Right ventricle myocardium superior (tissue), 1 donor: ENCODE data around the gene TEX19. TPM values are rescaled to one million over a fixed set of nuclear protein-coding genes. Genes with fewer than 3 reads are reported as not detected.
A peak's percentile ranks its signal among the peaks of the same experiment; 100 is the strongest.
"Not testable (repeated sequence)": the region's sequence is repeated elsewhere in the genome, so short reads cannot be mapped to it uniquely, and the experiment has no call there.

ENCODE experiments used
- ATAC-seq: fragments of 200-7000 bp; cut with Tn5 transposase; one replicate; pipeline ENCODE4 v1.9.1; 2020; ENCODE audit warnings: mild to moderate bottlenecking; ENCODE audit not compliant: poor library complexity
- DNase-seq: peaks from one replicate; pipeline ENCODE4 v3.0.0-alpha.2; 2020
- intact Hi-C: fragments of 100-400 bp; cut with DNase I; formaldehyde crosslinking; loops from one replicate; pipeline ENCODE4 v1.11.2; 2022
- total RNA-seq: library from RNA; stranded (reverse); fragmentation: NEBNext Ultra II Directional; extraction: Animal tissue kit (Norgen Biotek cat#: 25700); gene quantifications from one replicate; pipeline ENCODE4 v1.2.1, GENCODE V29; 2021
- donor health status: DM: no; HTN: yes; CAD: no; lungs with severe emphysema.

Gene TEX19
- total RNA-seq, 1 donor from 2014 or later, result not detected

DNA sequence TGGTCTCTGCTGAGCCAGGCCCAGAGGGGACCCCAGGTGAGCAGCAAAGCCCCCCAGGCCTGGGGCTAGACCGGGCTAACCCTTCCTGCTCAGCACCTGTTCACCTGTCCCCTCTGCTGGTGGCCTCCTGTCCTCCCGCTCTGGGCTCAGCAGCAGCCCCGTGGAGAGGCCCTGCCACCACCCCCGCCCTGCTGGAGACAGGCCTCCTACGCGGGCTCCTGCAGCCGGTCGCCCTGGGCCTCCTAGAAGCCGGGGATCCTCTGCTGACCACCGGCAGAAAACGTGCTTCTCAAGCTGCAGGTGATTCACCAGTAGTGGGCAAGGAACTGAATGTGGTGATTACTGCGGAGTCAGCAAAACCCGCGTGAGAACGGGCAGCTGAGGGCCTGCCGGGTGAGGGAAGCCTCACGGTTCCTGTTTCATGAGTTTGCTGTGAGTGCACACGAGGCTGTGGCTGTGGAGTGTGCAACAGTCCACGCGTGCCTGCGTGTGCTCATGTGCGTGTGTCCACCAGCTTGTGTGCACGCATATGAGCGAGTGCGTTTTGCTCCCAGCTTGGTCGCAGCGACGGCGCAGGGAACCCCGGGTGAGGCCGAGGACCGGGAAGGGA, 26.3 kb upstream of the TEX19 start:
- peak; percentile 50 for ATAC-seq
- intact Hi-C loops, result no loop called here
- peak; percentile 76 for DNase-seq

DNA sequence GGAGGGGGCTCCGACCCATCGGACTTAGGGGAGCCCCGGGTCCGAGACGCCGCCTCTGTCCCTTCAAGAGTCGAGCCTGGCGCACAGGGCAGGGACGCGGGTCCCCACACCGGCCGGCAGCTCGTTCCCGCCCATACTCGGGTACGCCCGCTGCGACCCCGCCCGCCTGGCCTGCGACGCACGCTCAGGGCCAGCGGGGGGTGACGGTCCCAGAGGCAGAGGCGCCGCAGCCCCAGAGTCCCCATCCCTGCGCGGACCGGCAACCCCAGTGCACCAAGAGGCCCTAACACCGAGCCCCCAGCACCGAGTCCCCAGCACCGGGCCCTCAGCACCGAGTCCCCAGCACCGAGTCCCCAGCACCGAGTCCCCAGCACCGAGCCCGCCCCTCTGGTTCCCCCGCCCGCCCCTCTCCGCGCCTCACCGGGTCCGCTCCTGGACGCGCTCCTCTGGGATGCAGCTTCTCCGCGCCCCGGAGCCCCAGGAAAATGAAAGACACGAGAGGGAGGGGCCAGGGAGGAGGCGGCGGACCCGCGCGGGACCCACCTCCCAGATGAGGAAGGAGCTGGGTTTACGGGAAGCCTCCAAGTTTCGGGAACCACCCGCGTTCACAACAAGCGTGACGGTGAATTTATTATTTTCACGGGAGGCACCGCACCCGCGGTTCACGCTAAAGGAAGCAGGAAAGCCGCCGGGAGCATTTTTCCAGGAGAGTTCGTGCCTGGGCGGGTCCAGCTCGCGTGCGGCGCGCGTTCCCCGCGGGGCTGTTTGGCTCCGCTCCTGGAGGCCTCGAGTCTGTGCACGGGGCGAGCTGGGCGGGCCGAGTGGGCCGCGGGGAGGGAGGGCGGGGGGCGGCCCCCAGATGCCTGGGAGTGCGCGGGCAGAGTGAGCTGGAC, 25.5 kb upstream of the TEX19 start, which contains the start of gene SECTM1:
Gene SECTM1, minus strand, starts transcription at position 488 of the 893 bp plus-strand sequence. CDS start 6,526 bp downstream, outside the sequence.
- DNase-seq, result peak; percentile 83
- intact Hi-C loops, result no loop called here
- ATAC-seq, result peak; percentile 55

DNA sequence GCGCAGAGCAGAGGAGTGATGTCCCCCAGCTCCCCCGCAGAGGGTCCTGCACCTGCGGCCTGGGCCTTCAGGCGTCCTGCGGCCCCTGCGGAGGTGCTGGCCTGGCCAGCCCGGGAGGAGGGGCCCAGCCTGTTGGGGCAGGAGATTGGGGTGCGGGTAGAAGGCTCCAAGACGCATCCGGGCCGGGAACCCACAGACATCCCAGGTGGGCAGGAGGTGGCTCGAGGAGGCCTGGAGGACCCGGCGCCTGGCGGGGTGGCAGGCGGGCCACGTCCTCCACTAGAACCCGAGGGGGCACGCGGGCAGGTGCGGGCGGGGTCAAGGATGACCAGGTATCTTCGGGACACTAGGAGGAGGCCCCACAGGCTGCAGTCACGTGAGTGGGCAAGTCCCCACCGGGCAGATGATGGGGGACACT, 24.8 kb upstream of the TEX19 start:
- intact Hi-C loops, result no loop called here
- ATAC-seq (no peak), DNase-seq (no peak)

DNA sequence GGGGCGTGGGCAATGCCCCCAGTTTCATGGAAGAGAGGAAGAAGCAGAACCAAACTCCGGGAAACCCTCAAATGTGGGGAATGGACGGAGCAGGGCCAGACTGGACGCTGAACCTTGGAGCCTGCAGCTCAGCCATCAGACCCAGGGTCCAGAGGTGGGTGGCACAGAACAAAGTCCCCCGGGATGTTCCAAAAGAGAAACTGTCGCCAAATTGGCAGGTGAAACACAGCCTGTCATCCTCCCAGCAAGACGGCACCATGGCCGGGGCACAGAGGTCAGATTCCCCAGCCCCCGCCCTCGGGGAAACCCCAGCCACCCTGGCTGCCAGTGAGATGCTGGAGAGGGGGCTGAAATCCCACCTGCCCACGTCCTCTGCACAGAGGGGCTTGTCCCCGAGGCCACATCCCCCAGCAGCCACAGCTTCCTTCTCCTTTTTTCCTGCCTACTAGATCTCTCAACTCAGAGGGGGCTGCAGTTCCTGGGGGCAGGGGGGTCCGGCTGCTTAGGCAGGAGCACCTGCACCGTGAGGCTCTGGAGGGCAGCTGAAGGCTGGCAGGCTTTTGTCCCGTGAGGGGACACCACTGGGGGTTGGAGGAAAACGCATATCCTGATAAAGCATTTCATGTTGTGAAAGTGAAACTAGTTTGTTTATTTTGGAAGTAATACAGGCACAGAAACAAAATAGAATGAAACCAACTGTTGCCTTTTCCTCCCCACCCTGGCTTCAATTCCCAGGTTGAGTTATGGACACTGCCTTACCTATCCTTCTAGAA, 24.2 kb upstream of the TEX19 start:
- peak; percentile 6 for ATAC-seq

DNA sequence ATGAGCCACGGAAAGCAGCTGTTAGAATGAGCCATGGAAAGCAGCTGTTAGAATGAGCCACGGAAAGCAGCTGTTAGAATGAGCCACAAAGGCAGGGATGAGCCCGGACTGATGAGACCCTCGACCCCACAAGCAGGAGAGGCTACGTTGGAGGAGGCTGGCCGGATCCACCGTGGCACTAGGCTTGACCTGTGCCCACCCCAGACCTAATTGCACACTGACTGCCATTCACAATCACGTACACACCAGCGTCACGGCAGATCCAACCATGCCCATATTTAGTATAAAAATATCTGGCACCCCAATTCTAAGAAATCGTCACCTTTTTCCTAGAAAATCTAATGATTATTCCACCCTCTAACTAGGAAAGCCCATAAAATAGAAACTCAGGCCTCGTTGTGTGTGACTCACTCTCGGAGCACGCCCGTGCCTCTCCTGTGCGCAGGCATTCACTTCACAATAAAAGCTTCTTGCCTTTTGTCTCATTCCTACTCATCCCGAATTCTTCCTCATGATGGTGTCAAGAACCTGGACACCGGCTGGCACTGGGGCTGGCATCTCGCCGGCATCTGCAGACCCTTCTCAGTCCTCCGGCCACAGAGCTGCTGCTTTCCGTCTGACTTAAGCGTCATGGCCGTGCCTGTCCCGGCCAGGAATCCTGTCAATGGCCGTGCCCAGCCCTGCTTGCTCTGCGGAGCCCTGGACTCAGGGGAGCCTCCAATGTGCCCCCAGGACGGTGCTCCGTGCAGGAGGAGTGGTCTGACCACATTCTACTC, 20.0 kb upstream of the TEX19 start:
- intact Hi-C loops, result no loop called here
- DNase-seq (peak; percentile 49), ATAC-seq (peak; percentile 52)

More for the DNA sequence above, 24.2 kb upstream of the TEX19 start:
- intact Hi-C loops, result no loop called here
- no peak for DNase-seq

DNA sequence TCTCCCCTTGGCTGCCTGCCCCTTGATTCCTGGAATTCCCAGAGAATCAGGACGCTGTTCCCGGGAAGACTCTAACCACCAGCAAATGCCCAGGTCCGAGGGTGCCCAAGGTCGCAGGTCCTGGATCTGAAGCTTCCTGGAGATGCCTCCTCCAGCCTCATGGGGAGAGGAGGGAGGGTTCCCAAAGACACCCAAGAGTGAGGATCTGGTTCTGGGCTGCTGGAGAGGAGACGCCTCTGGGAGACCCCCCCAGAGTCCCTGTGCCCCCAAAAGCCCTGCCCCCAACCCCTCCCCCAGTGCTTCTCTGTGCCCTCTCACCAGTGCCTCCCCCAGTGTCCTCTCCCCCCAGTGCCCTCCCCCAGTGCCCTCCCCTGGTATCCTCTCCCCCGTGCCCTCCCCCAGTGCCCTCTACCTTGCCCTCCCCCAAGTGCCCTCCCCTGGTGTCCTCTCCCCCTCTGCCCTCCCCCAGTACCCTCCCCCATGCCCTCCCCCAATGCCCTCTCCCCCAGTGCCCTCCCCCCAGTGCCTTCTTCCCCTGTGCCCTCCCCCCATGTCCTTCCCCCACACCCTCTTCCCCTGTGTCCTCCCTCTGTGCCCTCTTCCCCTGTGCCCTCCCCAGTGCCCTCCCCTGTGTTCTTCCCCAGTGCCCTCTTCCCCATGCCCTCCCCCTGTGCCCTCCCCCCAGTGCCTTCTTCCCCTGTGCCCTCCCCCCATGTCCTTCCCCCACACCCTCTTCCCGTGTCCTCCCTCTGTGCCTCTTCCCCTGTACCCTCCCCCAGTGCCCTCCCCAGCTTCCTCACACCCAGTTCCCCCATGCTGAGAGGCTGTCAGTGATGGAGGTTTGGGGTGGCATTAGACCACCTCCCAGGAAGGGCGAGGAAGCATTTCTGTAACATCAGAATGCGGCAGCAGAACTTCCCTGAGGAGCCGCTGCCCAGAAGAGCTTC, 19.1 kb upstream of the TEX19 start:
- ATAC-seq (no peak), DNase-seq (peak; percentile 45)
- intact Hi-C loops, result no loop called here

DNA sequence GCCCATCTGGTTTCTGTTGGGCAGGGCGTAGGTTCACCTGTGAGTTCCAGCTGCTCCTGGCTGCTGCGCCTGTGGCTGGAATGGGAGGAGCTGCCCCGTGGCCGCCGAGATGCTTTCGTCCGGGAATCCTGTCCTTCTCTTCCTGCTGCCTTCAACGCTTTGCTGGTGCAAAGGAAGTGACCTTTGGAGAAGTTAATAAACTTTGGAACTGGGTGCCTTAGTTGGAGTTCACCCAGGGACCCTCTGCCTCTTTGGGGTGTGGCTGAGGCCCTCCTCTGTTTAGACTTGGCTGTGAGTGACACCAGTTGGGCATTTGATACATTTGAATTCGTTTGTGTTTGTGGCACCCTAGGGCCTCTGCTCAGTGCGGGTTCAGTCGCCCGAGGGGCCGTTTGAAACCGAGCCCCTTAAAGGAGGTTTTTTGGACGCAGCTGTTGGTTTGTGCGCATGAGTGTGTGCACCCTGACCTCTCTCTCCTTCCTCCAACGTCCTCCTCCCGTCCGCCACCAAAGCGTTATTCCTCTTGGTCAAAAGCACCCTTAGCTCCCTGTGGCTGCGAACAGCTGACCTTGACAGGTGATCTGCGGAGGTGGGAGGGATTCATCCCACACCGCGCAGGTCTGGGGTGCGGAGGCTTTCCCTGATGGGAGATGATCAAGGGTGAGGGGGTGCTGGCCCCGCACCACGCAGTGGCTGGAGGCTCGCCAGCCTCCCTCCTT, 16.5 kb upstream of the TEX19 start:
- no peak for ATAC-seq
- intact Hi-C loops, result no loop called here
- DNase-seq, result peak; percentile 18

DNA sequence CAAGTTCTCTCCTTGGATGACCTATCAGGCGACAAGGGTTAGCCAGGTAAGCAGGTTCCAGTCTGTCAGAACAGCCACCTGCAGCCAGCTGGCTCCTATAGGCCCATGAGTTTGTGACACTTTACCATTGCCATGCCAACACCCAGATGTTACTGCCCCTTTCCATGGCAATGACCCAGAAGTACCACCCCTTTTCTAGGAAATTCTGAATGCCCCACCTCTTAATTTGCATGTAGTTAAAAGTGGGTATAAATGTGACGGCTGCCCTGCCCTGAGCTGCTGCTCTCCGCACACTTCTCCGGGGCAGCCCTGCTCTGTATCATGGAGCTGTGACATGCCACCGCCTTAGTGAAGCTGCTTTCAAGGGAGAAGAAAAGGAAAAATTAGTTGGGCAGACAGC, 15.5 kb upstream of the TEX19 start:
- peak; percentile 6 for DNase-seq
- intact Hi-C loops, result no loop called here
- no peak for ATAC-seq

DNA sequence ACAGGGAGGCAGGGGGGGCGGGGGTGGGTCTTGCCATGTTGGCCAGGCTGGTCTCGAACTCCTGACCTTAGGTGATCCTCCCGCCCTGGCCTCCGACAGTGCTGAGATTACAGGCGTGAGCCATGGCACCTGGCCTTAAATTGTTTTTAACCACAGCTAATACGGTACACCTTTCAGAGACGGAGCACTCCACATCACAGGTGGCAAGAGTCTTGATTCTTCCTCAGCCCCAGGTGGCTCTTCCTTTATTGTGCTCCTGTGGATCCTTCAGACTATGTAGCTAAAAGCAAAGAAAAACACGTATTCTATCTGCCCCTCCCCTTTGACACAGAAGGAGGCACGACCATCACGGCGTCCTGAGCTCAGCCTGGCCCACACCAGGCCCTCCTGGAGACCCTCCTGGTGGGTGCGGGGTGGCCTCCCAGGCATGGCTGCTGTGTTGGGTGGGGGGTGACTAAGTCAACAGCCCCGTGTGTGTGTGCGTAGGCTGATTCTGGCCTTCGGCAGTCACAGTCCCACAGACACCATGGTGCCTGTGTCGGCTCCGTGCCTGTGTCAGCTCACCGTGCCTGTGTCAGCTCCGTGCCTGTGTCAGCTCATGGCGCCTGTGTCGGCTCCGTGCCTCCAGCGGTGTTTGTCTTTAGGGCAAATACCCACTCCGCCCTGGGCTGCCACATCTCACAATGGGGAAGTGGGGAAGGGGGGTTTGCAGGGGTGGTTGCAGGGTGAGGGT, 14.7 kb upstream of the TEX19 start:
- ATAC-seq (no peak), DNase-seq (peak; percentile 27)
- intact Hi-C loops, result no loop called here

DNA sequence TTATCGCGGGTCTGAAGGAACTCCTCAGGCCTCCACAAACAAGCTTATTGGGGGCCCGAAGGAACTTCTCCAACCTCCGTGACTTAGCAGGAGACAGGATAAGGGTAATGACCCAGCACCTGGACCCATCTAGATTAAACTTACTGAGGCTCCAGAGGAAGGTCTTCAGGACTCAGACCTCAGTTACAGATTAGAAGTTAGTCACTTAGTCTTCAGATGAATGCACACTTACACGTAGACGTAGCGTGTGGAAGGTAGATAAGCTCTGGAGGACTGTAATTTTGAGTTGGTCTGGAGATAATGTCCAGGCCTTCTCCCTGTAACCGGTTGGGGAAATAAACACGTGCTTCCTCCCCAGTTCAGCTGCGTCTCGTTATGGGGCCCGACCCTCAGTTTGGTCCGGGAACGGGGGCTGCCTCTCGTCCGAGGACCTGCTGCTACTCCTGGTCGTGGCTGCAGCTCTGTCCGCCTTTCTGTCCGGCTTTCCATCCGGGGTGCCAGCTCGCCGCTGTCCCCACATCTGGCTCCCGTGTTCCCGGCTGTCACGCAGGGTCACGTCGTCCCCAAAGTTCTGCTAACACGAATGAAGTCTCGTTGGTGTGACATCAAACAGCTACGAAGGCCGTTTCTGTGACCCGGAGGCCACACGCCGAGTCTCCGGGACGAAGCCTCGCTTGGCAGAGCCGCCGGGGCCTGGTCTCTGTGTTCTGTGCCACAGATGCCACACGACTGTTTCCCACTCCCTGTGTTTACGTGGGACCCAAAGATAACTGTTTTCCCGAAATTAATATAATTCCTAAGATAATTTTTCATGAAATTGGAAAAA, 13.7 kb upstream of the TEX19 start:
- DNase-seq (peak; percentile 24), ATAC-seq (no peak)
- intact Hi-C loops, result no loop called here

DNA sequence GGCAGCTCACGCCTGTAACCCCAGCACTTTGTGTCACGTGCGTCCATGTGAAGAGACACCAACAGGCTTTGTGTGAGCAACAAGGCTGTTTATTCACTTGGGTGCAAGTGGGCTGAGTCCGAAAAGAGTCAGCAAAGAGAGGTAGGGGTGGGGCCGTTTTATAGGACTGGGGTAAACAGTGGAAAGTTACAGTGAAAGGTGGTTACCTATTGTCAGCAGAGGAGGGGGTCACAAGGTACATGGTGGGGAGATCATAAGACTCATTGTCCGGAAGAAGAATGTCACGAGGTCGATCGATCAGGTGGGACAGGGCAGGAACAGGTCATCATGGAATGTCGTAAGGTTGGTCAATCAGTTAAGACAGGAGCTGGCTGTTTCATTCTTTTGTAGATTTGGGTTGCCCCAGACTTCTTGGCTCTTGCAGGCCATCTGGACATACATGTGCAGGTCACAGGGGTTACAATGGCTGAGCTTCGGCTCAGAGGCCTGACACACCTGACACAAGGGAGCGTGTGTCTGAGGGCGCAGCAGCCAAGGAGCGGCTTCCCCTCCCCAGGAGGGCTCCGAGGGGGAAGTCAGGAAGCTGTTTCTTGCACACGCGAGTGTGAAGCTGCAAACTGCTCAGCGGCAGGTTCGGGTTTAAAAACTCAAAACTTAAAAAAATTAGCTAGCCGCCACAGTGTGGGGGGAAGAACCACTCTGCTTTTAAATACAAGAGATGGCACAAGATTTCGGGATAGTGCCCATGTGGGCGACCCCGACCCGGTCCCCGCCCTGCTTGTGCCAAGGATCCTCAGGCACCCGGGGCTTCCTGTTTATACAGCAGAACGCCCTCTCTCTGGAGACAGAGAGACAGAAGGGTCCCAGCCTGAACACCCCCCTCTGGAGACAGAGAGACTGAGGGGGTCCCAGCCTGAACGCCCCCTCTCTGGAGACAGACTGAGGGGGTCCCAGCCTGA, 12.4 kb upstream of the TEX19 start:
- peak; percentile 34 for DNase-seq

DNA sequence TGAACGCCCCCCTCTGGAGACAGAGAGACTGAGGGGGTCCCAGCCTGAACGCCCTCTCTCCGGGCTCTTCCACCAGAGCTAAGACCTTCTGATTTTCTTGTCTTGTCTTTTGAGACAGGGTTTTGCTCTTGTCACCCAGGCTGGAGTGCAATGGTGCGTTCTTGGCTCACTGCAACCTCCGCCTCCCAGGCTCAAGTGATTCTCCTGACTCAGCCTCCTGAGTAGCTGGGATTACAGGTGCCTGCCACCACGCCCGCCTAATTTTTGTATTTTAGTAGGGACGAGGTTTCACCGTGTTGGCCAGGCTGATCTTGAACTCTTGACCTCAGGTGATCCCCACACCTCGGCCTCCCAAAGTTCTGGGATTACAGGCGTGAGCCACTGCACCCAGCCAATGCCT, 11.1 kb upstream of the TEX19 start:
- intact Hi-C loops, DNase-seq: not testable (repeated sequence)

More for the DNA sequence above, 12.4 kb upstream of the TEX19 start:
- no peak for ATAC-seq
- intact Hi-C loops, result no loop called here

DNA sequence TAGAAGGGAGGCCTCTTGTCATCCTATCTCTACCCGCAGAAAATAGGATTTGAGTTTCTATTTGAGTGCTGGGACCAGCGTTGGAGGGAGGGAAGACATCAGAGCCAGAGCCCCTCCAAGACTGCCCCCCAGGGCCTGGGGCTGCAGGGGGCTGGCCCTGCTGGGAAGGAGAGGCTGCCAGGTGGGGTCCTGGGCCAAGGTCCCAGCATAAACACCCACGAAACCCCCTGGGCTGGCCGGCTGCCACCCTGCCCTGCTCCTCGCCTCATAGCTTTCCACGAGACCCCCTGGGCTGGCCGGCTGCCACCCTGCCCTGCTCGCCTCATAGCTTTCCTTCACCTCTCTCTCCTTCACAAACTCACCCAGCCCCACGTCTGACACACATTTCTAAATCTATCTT, 10.6 kb upstream of the TEX19 start:
- intact Hi-C loops, result no loop called here
- ATAC-seq (no peak), DNase-seq (peak; percentile 37)

More for the DNA sequence above, 11.1 kb upstream of the TEX19 start:
- ATAC-seq, result not testable (repeated sequence)

DNA sequence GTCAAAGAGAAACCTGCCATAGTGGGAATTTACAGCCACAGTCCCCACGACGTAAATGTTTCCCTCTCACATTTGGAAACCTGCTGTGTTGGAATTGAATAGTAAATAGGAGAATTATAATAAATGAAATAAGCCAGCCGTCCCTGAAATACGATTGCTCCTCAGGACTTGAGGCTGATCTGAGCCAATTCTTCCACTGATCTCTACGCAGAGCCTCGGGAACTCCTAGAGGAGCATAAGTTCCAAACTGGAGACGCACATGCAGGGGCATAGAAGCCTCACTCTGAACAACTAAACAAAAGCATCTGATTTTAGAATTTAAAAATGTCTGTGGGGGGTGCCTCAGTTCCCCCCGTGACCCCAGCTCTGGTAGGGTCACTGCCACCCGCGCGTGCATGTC, 10.2 kb upstream of the TEX19 start:
- intact Hi-C loops, result no loop called here
- DNase-seq, result no peak

More for the DNA sequence above, 10.2 kb upstream of the TEX19 start:
- ATAC-seq, result no peak
